ENCODE results near the gene TUBGCP4.

Gene TUBGCP4

GRCh38 chr15:43404130-43404529 is 33.2 kb downstream of the TUBGCP4 start:
- DNase-seq (ENCODE audit: low read depth) = no peak

GRCh38 chr15:43406189-43406588 is 35.3 kb downstream of the TUBGCP4 start:
- no peak for DNase-seq (ENCODE audit: low read depth)

- DNase-seq (ENCODE audit: low read depth) = no peak
These were observed 35.9 kb downstream of the TUBGCP4 start for GRCh38 chr15:43406808-43407207.

GRCh38 chr15:43408789-43409188 is 37.9 kb downstream of the TUBGCP4 start:
- no peak for DNase-seq (ENCODE audit: low read depth)

- no peak for DNase-seq (ENCODE audit: low read depth)
These were observed 39.8 kb downstream of the TUBGCP4 start for GRCh38 chr15:43410572-43411214.

- DNase-seq (ENCODE audit: low read depth) = no peak
These were observed 41.2 kb downstream of the TUBGCP4 start for GRCh38 chr15:43412096-43412495.

- no peak for DNase-seq (ENCODE audit: low read depth)
These were observed 43.3 kb downstream of the TUBGCP4 start for GRCh38 chr15:43414196-43414595.

GRCh38 chr15:43420435-43420834 is 49.5 kb downstream of the TUBGCP4 start:
- no peak for DNase-seq (ENCODE audit: low read depth)

- DNase-seq (ENCODE audit: low read depth) = no peak
These were observed 50.0 kb downstream of the TUBGCP4 start for GRCh38 chr15:43420876-43421275.

- no peak for DNase-seq (ENCODE audit: low read depth)
These were observed 52.9 kb downstream of the TUBGCP4 start for GRCh38 chr15:43423793-43424192.

GRCh38 chr15:43429687-43430086 is 58.8 kb downstream of the TUBGCP4 start:
- DNase-seq (ENCODE audit: low read depth) = no peak

GRCh38 chr15:43433165-43433564 is 62.3 kb downstream of the TUBGCP4 start:
- no peak for DNase-seq (ENCODE audit: low read depth)

- DNase-seq (ENCODE audit: low read depth) = no peak
These were observed 62.9 kb downstream of the TUBGCP4 start for GRCh38 chr15:43433661-43434303.

- no peak for DNase-seq (ENCODE audit: low read depth)
These were observed 63.5 kb downstream of the TUBGCP4 start for GRCh38 chr15:43434446-43434845.

- no peak for DNase-seq (ENCODE audit: low read depth)
These were observed 65.5 kb downstream of the TUBGCP4 start for GRCh38 chr15:43436395-43436794.

- no peak for DNase-seq (ENCODE audit: low read depth)
These were observed 68.4 kb downstream of the TUBGCP4 start for GRCh38 chr15:43439268-43439667.

GRCh38 chr15:43440721-43441281 is 69.9 kb downstream of the TUBGCP4 start:
- DNase-seq (ENCODE audit: low read depth) = no peak

GRCh38 chr15:43441316-43441715 is 70.4 kb downstream of the TUBGCP4 start:
- DNase-seq (ENCODE audit: low read depth) = no peak

GRCh38 chr15:43446344-43446743 is 75.4 kb downstream of the TUBGCP4 start:
- DNase-seq (ENCODE audit: low read depth) = no peak

- no peak for DNase-seq (ENCODE audit: low read depth)
These were observed 79.1 kb downstream of the TUBGCP4 start for GRCh38 chr15:43449981-43450380.

All from stimulated activated CD8-positive, alpha-beta memory T cell treated with anti-CD3 and anti-CD28 coated beads, Interleukin-7, amount 100 ng/mL, for 24 hours (primary cell).